ENCODE measurements around the gene PGLYRP1.

PGLYRP1 gene

GRCh38 chr19:45975306-45976070 lies 47.4 kb downstream of the PGLYRP1 start:
- H3K4me3 ChIP-seq (ENCODE audit: low read length) = no peak overlapping the region
- no peak for TF ChIP-seq ZNF274 (IDR thresholded peaks at IDR 0.05; ENCODE audit: low read depth, low read length)

- TF ChIP-seq ZNF274 (IDR thresholded peaks at IDR 0.05; ENCODE audit: low read depth, low read length) = no peak
- H3K4me3 ChIP-seq (ENCODE audit: low read length) = no peak within 1 kb of the TSS
Measured at GRCh38 chr19:45973553-45974338, 49.1 kb downstream of the PGLYRP1 start, which contains the start of gene NOVA2. Gene NOVA2 (minus strand): TSS chr19:45973865. CDS start chr19:45973351, 514 bp downstream.

DNA sequence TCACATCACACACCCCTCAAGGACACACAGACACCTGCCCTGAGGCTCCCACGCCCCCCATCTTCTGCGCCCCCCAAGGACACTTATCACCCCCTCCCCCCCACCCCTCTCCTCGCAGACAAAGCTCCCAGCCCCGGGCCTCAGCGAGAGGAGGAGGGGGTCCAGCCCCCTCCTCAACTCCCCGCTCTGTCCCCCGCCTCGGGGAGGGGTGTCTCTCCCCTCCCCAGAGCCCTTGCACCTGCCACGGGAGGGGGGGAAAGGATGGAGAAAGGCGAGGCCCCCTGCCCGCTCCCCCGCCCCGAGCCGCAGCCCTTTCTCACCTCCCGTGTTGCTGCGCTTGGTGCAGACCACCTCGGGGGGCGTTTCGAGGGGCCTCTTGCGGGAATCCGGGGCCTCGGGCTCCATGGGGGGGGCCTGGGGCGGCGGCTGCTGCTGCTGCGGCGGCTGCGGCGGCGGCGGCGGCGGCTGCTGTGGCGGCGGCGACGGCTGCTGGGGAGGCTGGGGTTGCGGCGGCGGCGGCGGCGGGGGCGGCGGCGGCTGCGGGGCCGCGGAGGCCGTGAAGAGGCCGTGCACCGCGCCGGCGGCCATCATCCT lies 49.8 kb downstream of the PGLYRP1 start:
- TF ChIP-seq ZNF274 (IDR thresholded peaks at IDR 0.05; ENCODE audit: low read depth, low read length) = no peak
- no peak overlapping the region for H3K4me3 ChIP-seq (ENCODE audit: low read length)

DNA sequence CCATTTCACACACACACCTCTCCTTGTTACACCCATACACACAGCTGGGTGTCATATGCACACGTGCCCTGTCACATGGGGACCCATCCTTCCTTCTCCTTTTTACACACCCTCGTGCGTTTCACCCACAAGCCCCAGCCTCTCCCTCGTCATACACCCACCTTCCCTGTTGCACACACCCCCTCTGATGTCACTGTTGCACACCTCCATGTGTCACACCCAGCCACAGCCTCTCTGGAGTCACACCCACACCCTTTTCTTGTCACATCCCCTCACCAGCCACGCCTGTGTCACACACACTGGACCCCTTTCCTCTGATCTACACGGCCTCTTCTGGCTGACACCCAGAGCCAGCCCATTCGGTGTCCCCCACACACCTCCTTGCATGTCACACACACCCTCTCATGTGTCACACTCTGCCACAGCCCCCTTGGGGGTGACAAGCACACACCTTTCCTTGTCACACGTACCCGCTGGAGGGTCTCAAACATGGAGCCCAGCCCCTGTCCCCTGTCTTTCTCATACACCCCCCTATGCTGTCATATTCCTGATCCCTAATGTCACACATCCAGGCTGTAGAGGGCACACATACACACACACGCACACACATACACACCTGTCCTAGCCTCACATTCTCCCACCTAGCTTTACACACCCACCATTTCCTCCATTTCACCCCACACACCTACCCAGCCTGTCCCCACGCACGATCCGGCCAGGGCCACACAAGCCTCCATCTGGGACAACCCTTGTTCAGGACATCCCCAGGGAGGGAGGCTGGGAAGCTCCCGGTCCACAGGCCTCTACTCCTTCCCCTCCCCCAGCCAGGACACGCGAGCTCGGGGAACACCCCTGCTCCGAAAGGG lies 50.5 kb downstream of the PGLYRP1 start:
- TF ChIP-seq ZNF274 (IDR thresholded peaks at IDR 0.05; ENCODE audit: low read depth, low read length) = no peak
- no peak overlapping the region for H3K4me3 ChIP-seq (ENCODE audit: low read length)

- no peak for TF ChIP-seq ZNF274 (IDR thresholded peaks at IDR 0.05; ENCODE audit: low read depth, low read length)
- H3K4me3 ChIP-seq (ENCODE audit: low read length) = no peak overlapping the region
Measured at GRCh38 chr19:45971260-45971902, 51.5 kb downstream of the PGLYRP1 start.

- no peak overlapping the region for H3K4me3 ChIP-seq (ENCODE audit: low read length)
- no peak for TF ChIP-seq ZNF274 (IDR thresholded peaks at IDR 0.05; ENCODE audit: low read depth, low read length)
Measured at GRCh38 chr19:45969676-45970075, 53.2 kb downstream of the PGLYRP1 start.

Data from GM08714 (cell line).